HG02970 (cell line): Measurements from ENCODE around the gene PLPP2.

Source experiments
- ATAC-seq: cut with Tn5 transposase; IDR thresholded peaks from one replicate; pipeline ENCODE4 v1.9.1; 2021; ENCODE audit warnings: mild to moderate bottlenecking, moderate library complexity, moderate number of reproducible peaks; ENCODE audit not compliant: unreplicated experiment, low FRiP score

Gene PLPP2

DNA sequence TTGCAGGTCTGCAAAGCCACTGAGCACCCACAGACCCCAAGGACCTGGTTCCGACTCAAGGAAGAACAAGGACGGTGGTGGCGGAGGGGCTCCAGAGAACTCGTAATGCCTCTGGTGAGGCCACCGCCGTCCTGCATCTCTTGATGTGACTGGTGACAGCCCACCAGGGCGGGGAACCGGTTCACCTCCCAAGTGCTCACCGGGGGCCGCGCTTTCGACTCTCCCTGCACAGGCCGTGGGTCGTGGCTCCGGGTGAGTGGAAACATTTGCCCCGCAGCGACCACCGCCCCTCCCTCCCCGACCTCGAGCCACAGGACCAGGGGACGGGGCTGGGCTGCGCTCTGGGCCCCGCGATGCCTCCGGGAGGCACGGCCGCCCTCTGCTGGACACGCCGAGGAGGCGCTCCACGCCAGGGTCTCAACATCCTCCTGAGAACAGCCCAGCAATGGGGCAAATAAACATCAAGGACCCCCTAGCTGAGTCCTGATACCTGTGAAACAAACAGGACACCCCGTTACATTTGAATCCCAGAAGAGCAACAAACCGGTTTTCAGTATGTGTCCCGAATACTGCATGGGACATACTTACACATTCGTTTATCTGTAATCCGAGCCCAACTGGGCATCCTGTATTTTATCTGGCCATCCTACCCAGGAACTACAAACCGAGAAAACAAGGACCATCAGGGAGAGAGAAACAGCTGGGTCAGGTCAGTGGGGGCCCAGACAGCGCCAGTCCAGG lies 3.9 kb upstream of the PLPP2 start:
- ATAC-seq = no peak

DNA sequence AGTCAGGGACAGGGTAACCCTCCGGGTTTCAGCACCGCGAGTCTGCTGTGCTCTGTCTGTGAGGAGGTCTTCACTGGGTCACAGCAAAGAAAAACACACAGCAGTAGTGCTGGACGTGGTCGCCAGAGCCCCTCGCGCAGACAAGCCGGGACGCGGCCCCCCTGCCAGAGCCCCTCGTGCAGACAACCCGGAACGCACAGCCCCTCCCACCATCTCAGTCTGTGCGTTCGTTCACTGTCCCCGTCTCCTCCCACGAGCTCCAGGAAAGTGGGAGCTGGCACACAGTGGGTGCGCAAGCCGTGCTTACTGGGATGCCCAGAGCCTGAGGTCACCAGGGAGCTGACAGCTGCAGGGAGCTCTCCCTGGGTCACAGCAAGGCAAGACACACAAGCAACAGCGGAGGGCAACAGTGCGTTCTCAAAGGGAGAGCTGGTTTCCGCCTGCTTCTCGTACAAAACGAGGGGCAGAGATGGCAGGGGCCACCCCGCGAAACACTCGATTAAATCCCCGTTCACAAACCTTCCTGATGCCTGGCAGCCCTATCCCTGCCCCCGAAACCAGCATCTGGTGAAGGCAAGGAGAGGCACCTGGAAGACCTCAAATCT lies 3.2 kb upstream of the PLPP2 start:
- ATAC-seq = no peak

- ATAC-seq = no peak
These were observed 2.4 kb upstream of the PLPP2 start for GRCh38 chr19:293436-294110.

- no peak for ATAC-seq
These were observed 1.7 kb upstream of the PLPP2 start for GRCh38 chr19:292951-293350.

- no peak for ATAC-seq
These were observed 1.2 kb upstream of the PLPP2 start for GRCh38 chr19:292281-292884.

DNA sequence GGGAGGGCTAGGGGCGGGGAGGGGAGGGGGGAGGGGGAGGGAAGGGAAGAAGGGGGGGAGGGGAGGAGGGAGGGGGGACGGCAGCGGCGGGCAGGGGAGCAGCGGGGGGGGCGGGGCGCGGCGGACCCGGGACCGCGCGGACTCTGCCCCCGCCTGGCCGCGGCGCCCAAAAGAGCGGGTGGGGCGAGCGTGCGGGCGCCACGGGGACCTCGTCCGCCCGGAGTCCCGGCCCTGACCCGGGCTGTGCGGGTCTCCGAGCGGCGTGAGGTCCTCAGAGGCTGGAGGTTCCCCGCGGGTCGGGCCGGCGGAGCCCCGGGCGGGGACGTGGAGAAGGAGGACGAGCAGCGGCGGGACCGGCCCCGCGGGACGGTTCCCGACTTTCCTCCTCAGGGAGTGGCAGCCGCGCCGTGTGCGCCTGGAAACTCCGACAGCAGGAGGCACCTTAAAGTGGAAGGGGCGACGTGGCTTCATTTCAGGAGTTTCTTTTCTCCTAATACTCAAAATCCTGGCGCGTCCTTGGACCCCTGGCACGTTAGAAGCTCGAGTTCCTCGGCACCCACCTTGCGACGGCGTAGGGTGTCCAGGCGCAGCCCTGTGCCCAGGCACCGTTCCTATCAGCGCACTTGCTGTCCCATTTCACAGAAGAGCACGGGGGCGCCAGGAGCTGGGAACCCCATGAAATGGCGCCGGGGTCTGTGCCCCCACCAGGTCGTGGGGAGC lies 518 bp upstream of the PLPP2 start:
- ATAC-seq = no peak

DNA sequence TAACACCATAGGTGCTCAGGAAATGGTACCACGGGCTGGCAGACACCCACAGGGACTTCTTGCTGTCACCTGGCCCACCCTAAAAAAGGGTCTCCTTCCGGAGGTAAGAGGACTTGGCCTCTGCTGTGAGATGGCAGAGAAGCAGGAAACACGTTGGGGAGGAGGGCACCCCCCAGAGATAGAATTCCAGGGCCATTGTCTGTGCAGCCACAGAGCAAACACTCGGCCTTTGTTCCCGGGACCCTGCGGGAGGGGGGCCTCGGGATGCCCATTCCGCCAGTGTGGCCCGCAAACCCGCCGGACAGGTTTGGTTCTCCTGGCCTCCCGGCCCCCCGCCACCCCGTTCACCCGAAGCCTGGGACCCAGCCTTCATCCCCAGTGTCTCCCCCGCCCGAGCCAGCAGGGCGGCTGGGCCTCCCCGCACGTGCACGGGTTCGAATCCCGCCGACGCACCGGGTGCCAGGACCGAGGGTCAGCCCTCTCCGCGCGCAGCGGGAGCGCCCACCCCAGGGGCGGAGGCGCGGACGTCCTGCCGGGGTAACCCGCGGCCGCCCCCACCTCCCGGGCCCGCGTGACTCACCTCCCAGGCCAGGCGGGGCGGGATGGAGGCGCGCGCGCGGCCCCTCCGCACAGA lies 714 bp downstream of the PLPP2 start:
- ATAC-seq = no peak

DNA sequence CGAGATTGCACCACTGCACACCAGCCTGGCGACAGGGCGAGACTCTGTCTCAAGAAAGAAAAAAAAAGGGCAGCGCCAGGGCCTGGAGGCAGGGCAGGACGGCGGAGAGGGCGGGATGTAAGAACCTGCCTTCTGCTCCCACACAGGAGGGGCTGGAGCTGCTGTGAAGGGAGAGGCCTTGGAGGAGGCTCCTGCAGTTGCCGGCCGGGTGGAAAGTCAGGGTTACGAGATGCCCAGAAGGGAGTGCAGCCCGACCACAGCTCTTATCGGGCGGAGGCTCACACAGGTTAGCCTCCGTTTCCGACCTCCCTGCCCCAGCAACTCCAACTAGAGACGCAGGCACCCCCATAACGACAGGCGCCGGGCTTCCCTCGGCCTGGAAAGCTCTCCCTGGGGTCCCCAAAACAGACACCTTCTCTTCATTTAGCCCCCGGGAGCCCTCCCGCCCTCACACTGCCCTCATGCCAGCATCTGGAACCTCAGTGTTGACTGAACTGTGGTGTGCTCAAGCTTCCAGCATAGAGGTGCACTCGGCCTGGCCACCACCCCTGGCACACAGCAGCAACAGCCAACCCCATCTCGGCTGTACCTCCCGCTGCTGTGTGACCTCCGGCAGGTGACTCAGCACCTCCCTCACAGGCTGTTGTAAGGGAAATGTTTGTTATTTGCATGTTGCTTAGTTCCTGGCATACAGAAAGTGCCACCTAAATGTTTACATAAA lies 1.4 kb downstream of the PLPP2 start:
- no peak for ATAC-seq

DNA sequence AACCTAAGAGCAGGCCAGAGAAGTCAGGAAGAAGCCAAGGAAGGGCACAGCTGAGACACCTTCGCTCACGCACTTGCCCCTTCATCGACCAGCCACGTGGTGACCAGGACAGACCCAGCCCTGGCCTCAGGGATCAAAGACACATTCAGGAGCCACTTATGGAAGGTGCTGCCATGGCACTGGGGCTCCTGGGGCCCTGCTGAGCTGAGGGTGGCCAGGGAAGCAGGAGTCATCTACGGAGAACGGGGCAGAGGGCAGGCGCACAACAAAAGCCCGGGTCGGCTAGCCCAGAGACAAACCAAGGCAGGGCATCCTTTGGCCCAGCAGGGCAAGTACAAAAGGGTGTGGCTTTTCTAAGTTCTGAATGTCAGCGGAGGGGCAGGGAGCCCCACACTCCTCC lies 2.3 kb downstream of the PLPP2 start:
- no peak for ATAC-seq

- ATAC-seq = no peak
These were observed 3.8 kb downstream of the PLPP2 start for GRCh38 chr19:287381-287871.

DNA sequence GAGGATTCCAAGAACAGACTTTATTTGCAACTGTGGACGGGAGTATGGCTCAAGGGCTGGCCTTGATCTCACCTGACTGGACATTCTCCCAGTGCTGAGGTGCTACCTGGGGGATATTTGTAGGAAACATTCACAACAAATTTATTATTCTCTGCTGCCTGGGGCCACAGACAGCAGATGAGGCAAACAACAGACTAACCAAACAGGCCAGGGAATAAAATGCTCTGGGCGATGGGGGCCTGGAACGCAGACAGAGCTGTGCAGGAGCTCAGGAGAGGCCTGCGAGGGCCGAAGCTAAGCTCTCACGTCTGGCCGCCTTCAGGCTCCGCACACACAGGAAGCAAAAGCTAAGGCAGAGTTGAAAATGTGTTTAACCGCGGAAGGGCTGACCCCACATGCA lies 7.8 kb downstream of the PLPP2 start:
- no peak for ATAC-seq

DNA sequence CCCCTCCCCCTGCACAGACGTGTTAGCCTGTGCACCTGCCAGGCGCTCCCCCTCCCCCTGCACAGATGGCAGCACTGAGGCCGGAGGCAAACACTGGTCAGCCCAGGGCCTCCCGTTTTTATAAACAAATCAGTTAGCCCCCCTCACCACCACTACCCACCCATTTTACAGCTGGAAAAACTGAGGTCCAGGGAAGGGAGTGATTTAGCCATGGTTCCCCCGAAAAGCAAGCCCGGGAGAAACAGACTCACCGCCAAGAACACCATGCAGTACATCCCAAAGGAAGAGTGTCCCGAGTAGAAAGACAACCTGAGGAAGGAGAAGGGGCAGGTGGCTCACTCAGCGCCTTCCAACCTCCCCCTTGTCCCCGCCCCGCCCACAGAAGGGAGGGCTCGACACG lies 8.7 kb downstream of the PLPP2 start:
- no peak for ATAC-seq

- ATAC-seq = no peak
These were observed 9.2 kb downstream of the PLPP2 start for GRCh38 chr19:281992-282391.

GRCh38 chr19:281156-281853 lies 9.9 kb downstream of the PLPP2 start:
- no peak for ATAC-seq

DNA sequence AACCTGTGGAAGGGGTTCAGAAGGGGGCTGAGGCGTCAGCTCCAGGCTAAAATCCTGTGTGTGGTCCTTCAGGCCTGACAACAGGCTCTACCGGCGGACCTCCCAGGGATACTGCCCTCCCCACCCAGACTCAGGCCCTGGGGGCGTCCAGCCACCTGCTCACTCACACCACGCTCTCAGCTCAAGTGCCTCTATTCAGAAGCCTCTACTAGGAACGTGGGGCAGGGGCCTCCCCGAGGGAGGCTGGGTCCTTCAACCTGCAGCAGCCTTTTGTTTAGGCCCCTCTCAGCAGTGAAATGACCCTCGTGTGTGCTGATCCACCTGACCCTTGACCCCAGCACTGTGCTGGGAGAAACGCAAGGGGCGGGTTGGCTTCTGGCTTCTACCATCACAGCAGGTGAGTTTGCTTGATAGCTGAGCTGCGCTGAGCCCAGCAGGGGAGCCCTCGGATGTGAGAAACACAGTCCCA lies 10.6 kb downstream of the PLPP2 start:
- no peak for ATAC-seq

DNA sequence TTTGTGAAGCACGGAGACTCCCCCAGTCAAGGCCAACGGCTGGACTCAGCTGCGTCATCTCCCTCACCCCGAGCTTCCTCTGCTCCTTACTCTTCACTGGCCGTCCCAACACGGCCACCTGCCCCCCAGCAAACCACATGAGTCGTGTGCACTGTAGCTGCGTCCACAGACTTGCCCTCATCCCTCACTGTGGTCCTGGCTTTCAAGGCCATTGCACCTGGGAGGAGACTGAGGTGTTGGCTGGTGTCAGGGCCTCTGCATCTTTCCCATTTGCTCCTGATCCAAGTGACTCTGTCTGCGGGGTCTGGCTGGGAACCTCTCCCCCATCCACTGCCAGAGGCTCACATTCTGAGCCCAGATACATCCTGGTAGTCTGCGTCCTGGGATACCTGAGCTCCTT lies 11.5 kb downstream of the PLPP2 start:
- no peak for ATAC-seq

- ATAC-seq = no peak
These were observed 12.0 kb downstream of the PLPP2 start for GRCh38 chr19:279231-279630.

GRCh38 chr19:277581-278165 lies 13.5 kb downstream of the PLPP2 start:
- ATAC-seq = no peak
